ENCODE measurements around the gene BMERB1. TPM values are rescaled to one million over a fixed set of nuclear protein-coding genes. Genes with fewer than 3 reads are reported as not detected.

BMERB1 gene
- total RNA-seq, 2 donors from 2014 or later, result 55.0 to 55.3 TPM

GRCh38 chr16:15621456-15621855 is 187.1 kb downstream of the BMERB1 start:
- H3K36me3 ChIP-seq, result peaks cover 85% of the 10 kb centered on the region
- no peak overlapping the region for H3K4me3 ChIP-seq
- no peak for DNase-seq (ENCODE audit: low spot score)
- H3K9me3 ChIP-seq, result no peaks in the 10 kb centered on the region
- H3K27ac ChIP-seq, result peak overlapping the region; percentile 62 to 65
- H3K4me1 ChIP-seq, result peaks cover 0 to 25% of the 10 kb centered on the region in 2 donors
- no peak for TF ChIP-seq CTCF (IDR thresholded peaks at IDR 0.05)
- H3K27me3 ChIP-seq, result no peaks in the 10 kb centered on the region

- Histone ChIP-seq H3K27ac (peak overlapping the region; percentile 62 to 65), H3K36me3 (peaks cover 81% of the 10 kb centered on the region), H3K4me1 (peaks cover 0 to 25% of the 10 kb centered on the region in 2 donors), H3K4me3 (no peak overlapping the region), H3K27me3 (no peaks in the 10 kb centered on the region), H3K9me3 (no peaks in the 10 kb centered on the region)
- TF ChIP-seq CTCF (IDR thresholded peaks at IDR 0.05), result no peak
- DNase-seq (ENCODE audit: low spot score), result no peak
Observed at GRCh38 chr16:15621889-15622288, 187.5 kb downstream of the BMERB1 start.

GRCh38 chr16:15631730-15632409 is 197.5 kb downstream of the BMERB1 start:
- H3K4me1 ChIP-seq, result no peaks in the 10 kb centered on the region
- no peaks in the 10 kb centered on the region for H3K9me3 ChIP-seq
- H3K27me3 ChIP-seq, result no peaks in the 10 kb centered on the region
- no peak overlapping the region for H3K4me3 ChIP-seq
- no peak for DNase-seq (ENCODE audit: low spot score)
- no peak for TF ChIP-seq CTCF (IDR thresholded peaks at IDR 0.05)
- peaks cover 76% of the 10 kb centered on the region for H3K36me3 ChIP-seq
- no peak overlapping the region for H3K27ac ChIP-seq

GRCh38 chr16:15635926-15636325 is 201.5 kb downstream of the BMERB1 start:
- peaks cover 0 to 7% of the 10 kb centered on the region in 2 donors for H3K4me1 ChIP-seq
- TF ChIP-seq CTCF (IDR thresholded peaks at IDR 0.05), result no peak

GRCh38 chr16:15636392-15636873 is 202.0 kb downstream of the BMERB1 start:
- no peak for TF ChIP-seq CTCF (IDR thresholded peaks at IDR 0.05)
- H3K4me1 ChIP-seq, result peaks cover 0 to 11% of the 10 kb centered on the region in 2 donors
- no peak for DNase-seq (ENCODE audit: low spot score)
- H3K27me3 ChIP-seq, result no peaks in the 10 kb centered on the region
- no peak overlapping the region for H3K27ac ChIP-seq
- H3K36me3 ChIP-seq, result peaks cover 74% of the 10 kb centered on the region
- no peak overlapping the region for H3K4me3 ChIP-seq
- no peaks in the 10 kb centered on the region for H3K9me3 ChIP-seq

More at GRCh38 chr16:15635926-15636325, 201.5 kb downstream of the BMERB1 start:
- peaks cover 78% of the 10 kb centered on the region for H3K36me3 ChIP-seq
- no peaks in the 10 kb centered on the region for H3K27me3 ChIP-seq
- no peak overlapping the region for H3K4me3 ChIP-seq
- DNase-seq (ENCODE audit: low spot score), result no peak
- no peak overlapping the region for H3K27ac ChIP-seq
- no peaks in the 10 kb centered on the region for H3K9me3 ChIP-seq

Other genes starting within 250 kb of the BMERB1 start
- gene NPIPA5, start 56.3 kb upstream of the BMERB1 start, total RNA-seq, result 1 to 10 TPM; 3.8 to 9.1 TPM
- 10 to 100 TPM in 1 of 2 donors, 1 to 10 TPM in 1; 7.2 to 10.8 TPM for gene MPV17L, start 38.8 kb upstream of the BMERB1 start, total RNA-seq
- 10 to 100 TPM; 17.1 to 24.8 TPM for gene MARF1, start 208.6 kb downstream of the BMERB1 start, total RNA-seq
- gene NDE1, start 215.7 kb downstream of the BMERB1 start, total RNA-seq, result 10 to 100 TPM; 12.5 to 18.6 TPM